Neural cell (in vitro differentiated cells): ENCODE data around the gene IRF1. TPM values are rescaled to one million over a fixed set of nuclear protein-coding genes. Genes with fewer than 3 reads are reported as not detected.

Experiments
- H2AFZ ChIP-seq: fragments of 200-600, 300-800 bp; sonication (generic), shearing (Covaris generic); 2 replicates; pipeline ENCODE4 v1.6.0; 2014; ENCODE audit warnings: low read depth, mild to moderate bottlenecking, antibody characterized with exemption, low read length, moderate library complexity
- H3F3A ChIP-seq: fragments of 200-600 bp; shearing (Covaris generic); 2 replicates; pipeline ENCODE4 v1.6.1; 2016; ENCODE audit warnings: mild to moderate bottlenecking, moderate library complexity, mixed read lengths, antibody characterized with exemption, low read length; ENCODE audit not compliant: insufficient read depth, poor library complexity, severe bottlenecking
- H3K27ac ChIP-seq: fragments of 200-600, 300-800 bp; sonication (generic), shearing (Covaris generic); 2 replicates; pipeline ENCODE4 v1.5.1; 2014; ENCODE audit warnings: mild to moderate bottlenecking, low read length, moderate library complexity
- H3K27me3 ChIP-seq: fragments of 300-800, 200-600 bp; sonication (generic), shearing (Covaris generic); 2 replicates; pipeline ENCODE4 v1.6.0; 2014; ENCODE audit warnings: mild to moderate bottlenecking, low read depth, low read length, moderate library complexity; ENCODE audit not compliant: insufficient read depth
- H3K36me3 ChIP-seq: fragments of 300-800, 200-600 bp; sonication (generic), shearing (Covaris generic); 2 replicates; pipeline ENCODE4 v1.5.1; 2014; ENCODE audit warnings: mild to moderate bottlenecking, antibody characterized with exemption, low read length, moderate library complexity; ENCODE audit not compliant: insufficient read depth
- H3K4me2 ChIP-seq: fragments of 300-800, 200-600 bp; sonication (generic), shearing (Covaris generic); 2 replicates; pipeline ENCODE4 v1.6.0; 2014; ENCODE audit warnings: mild to moderate bottlenecking, low read length
- H3K4me3 ChIP-seq: fragments of 300-800, 200-600 bp; sonication (generic), shearing (Covaris generic); 2 replicates; pipeline ENCODE4 v1.5.1; 2014; ENCODE audit warnings: mild to moderate bottlenecking, low read length, moderate library complexity
- H3K79me2 ChIP-seq: fragments of 200-600 bp; shearing (Covaris generic); replicated peaks from 2 replicates; pipeline ENCODE4 v1.6.0; 2014; ENCODE audit warnings: mild to moderate bottlenecking, low read length, moderate library complexity; ENCODE audit not compliant: insufficient read depth
- H3K9ac ChIP-seq: fragments of 300-800, 200-600 bp; sonication (generic), shearing (Covaris generic); 2 replicates; pipeline ENCODE4 v1.6.1; 2016; ENCODE audit warnings: mild to moderate bottlenecking, low read length, mixed read lengths
- H3K9me2 ChIP-seq: fragments of 200-600 bp; shearing (Covaris generic); 2 replicates; pipeline ENCODE4 v1.6.1; 2016; ENCODE audit warnings: mild to moderate bottlenecking, low read length, mixed read lengths; ENCODE audit not compliant: insufficient read depth
- H3K9me3 ChIP-seq: fragments of 200-600, 300-800 bp; sonication (generic), shearing (Covaris generic); 2 replicates; pipeline ENCODE4 v1.6.1; 2016; ENCODE audit warnings: mild to moderate bottlenecking, mixed run types, low read length, moderate library complexity, mixed read lengths
- H4K20me1 ChIP-seq: fragments of 200-600 bp; shearing (Covaris generic); 2 replicates; pipeline ENCODE4 v1.6.1; 2016; ENCODE audit warnings: mild to moderate bottlenecking, mixed run types; ENCODE audit not compliant: insufficient read depth
- CTCF ChIP-seq: fragments of 450-650 bp; IDR thresholded peaks from 2 replicates; pipeline ENCODE4 v1.5.1; 2014; ENCODE audit warnings: antibody characterized with exemption, mild to moderate bottlenecking, moderate library complexity; ENCODE audit not compliant: poor library complexity, severe bottlenecking
- EP300 ChIP-seq: fragments of 450-650 bp; conservative IDR thresholded peaks from 2 replicates; pipeline ENCODE4 v1.6.1; 2014; ENCODE audit warnings: antibody characterized with exemption, mild to moderate bottlenecking, moderate library complexity; ENCODE audit not compliant: poor library complexity, severe bottlenecking
- EZH2 ChIP-seq: fragments of 200-600, 300-800 bp; shearing (Covaris generic), sonication (generic); IDR thresholded peaks from 2 replicates; pipeline ENCODE4 v1.6.1; 2014; ENCODE audit warnings: antibody characterized with exemption, low read length, borderline replicate concordance, mild to moderate bottlenecking; ENCODE audit not compliant: insufficient read depth, poor library complexity, severe bottlenecking
- MXI1 ChIP-seq: fragments of 450-650 bp; conservative IDR thresholded peaks from 2 replicates; pipeline ENCODE4 v1.6.1; 2014; ENCODE audit warnings: antibody characterized with exemption, mild to moderate bottlenecking; ENCODE audit not compliant: poor library complexity, severe bottlenecking
- POLR2AphosphoS5 ChIP-seq: IDR thresholded peaks from 2 replicates; pipeline ENCODE4 v1.6.1; 2012
- RAD21 ChIP-seq: fragments of 450-650 bp; conservative IDR thresholded peaks from 2 replicates; pipeline ENCODE4 v1.6.1; 2014; ENCODE audit warnings: antibody characterized with exemption, mild to moderate bottlenecking, moderate library complexity
- REST ChIP-seq: IDR thresholded peaks from 2 replicates; pipeline ENCODE4 v1.6.1; 2012; ENCODE audit warnings: borderline replicate concordance
- SMC3 ChIP-seq: fragments of 450-650 bp; conservative IDR thresholded peaks from 2 replicates; pipeline ENCODE4 v1.6.1; 2014; ENCODE audit warnings: antibody characterized with exemption, mild to moderate bottlenecking, moderate library complexity; ENCODE audit not compliant: poor library complexity
- TAF1 ChIP-seq: IDR thresholded peaks from 2 replicates; pipeline ENCODE4 v1.6.1; 2012; ENCODE audit warnings: low read depth
- polyA minus RNA-seq: library from RNA; depleted of rRNA, polyadenylated mRNA; stranded (reverse); fragments of >200 nt; gene quantifications from 2 replicates; pipeline ENCODE4 v1.2.3, GENCODE V29; 2014
- polyA plus RNA-seq: library from polyadenylated mRNA; depleted of rRNA; stranded (reverse); fragments of >200 nt; gene quantifications from 2 replicates; pipeline ENCODE4 v1.2.3, GENCODE V29; 2014

IRF1 gene
- polyA plus RNA-seq (0.67 and 0.96 TPM in 2 replicates), polyA minus RNA-seq (1.4 and 1.5 TPM in 2 replicates)

GRCh38 chr5:132490484-132491367, at the start of gene IRF1:
IRF1 (minus strand) TSS chr5:132490773; CDS start chr5:132489478, 1,295 bp downstream.
- Histone ChIP-seq H3K9me2 (no peaks in the 10 kb centered on the region), H3F3A (no peaks in the 10 kb centered on the region), H3K9ac (peak within 1 kb of the TSS; percentile 52), H3K4me2 (peak within 1 kb of the TSS; percentile 38), H3K27ac (no peak within 1 kb of the TSS), H4K20me1 (no peaks in the 10 kb centered on the region), H3K9me3 (no peaks in the 10 kb centered on the region), H3K4me3 (peak within 1 kb of the TSS; percentile 84), H2AFZ (peak within 1 kb of the TSS; percentile 18), H3K79me2 (no peaks in the 10 kb centered on the region), H3K27me3 (peaks cover 60% of the 10 kb centered on the region), H3K36me3 (no peaks in the 10 kb centered on the region)
- TF ChIP-seq CTCF (peak; percentile 47), EZH2 (no peak), TAF1 (no peak), SMC3 (peak; percentile 29), MXI1 (peak; percentile 73), EP300 (no peak), POLR2AphosphoS5 (peak; percentile 52), RAD21 (peak; percentile 18), REST (peak; percentile 42)

DNA sequence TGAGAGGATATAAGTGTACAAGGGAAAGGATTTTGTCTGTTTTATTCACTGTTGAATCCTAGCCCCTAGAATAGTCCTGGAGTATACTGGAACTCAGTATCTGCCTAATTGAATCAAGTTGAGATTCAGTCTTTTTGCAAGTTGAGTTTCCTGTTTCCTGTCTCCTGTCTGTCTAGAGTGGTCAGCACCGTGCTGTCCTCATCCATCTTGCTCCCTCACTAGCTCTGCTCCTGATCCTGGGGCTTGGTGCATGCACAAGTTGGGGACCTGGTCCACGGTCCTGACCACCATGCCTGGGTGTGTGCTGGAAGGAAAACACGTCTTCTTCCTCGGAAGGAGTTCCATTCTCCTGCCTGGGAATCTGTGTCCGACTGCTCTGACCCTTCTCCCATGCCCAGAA, 49.6 kb upstream of the IRF1 start:
- Histone ChIP-seq H3K9ac (no peak overlapping the region), H3K9me3 (no peaks in the 10 kb centered on the region), H3K4me3 (no peak overlapping the region), H3K9me2 (no peaks in the 10 kb centered on the region), H3K36me3 (no peaks in the 10 kb centered on the region), H4K20me1 (no peaks in the 10 kb centered on the region), H2AFZ (no peak overlapping the region), H3K79me2 (no peaks in the 10 kb centered on the region), H3K27ac (no peak overlapping the region), H3K27me3 (no peaks in the 10 kb centered on the region), H3K4me2 (no peak overlapping the region), H3F3A (no peaks in the 10 kb centered on the region)
- TF ChIP-seq POLR2AphosphoS5 (no peak), TAF1 (no peak), SMC3 (no peak), EZH2 (no peak), REST (no peak), EP300 (no peak), CTCF (no peak)
